Gastrocnemius medialis (tissue), 4 donors: Measurements from ENCODE around the gene RTL1. TPM values are rescaled to one million over a fixed set of nuclear protein-coding genes. Genes with fewer than 3 reads are reported as not detected.

Source experiments
- ATAC-seq, 2 donors: fragments of 150-250 bp; one replicate each; pipeline ENCODE4 v1.9.1; 2016
- DNase-seq, 2 donors: peaks; one replicate each; pipeline ENCODE4 v3.0.0-alpha.2; 2019
- H3K27ac ChIP-seq, 4 donors: fragments of 200-600 bp; sonication (generic); 1 replicate in 1 of 4; 2 replicates in 3 of 4; pipeline ENCODE4 v1.5.1; 2016 to 2018; ENCODE audit warnings: mild to moderate bottlenecking in 2 of 4, moderate library complexity in 1 of 4
- H3K27me3 ChIP-seq, 3 donors: fragments of 200-600 bp; sonication (generic) in 2 of 3; 1 replicate in 1 of 3; 2 replicates in 2 of 3; pipeline versions ENCODE4 v1.5.1 to v1.6.0; 2016 to 2019; ENCODE audit warnings: mild to moderate bottlenecking in 1 of 3, moderate library complexity in 1 of 3
- H3K36me3 ChIP-seq, 2 donors: fragments of 200-600 bp; sonication (generic) in 1 of 2; one replicate each; pipeline ENCODE4 v1.5.1; 2017 to 2018
- H3K4me1 ChIP-seq, 2 donors: fragments of 200-600 bp; sonication (generic) in 1 of 2; one replicate each; pipeline ENCODE4 v1.5.1; 2016 to 2017; ENCODE audit warnings: mild to moderate bottlenecking in 2 of 2
- H3K4me3 ChIP-seq, 4 donors: fragments of 200-600 bp; sonication (generic) in 3 of 4; 1 replicate in 1 of 4; 2 replicates in 3 of 4; pipeline ENCODE4 v1.5.1; 2016 to 2019; ENCODE audit warnings: mild to moderate bottlenecking in 2 of 4
- H3K9me3 ChIP-seq, 3 donors: fragments of 200-600 bp; sonication (generic) in 2 of 3; 1 replicate in 1 of 3; 2 replicates in 2 of 3; pipeline ENCODE4 v1.5.1; 2016 to 2019
- POLR2A ChIP-seq, 2 donors: fragments of 450-650 bp; IDR thresholded peaks; one replicate each; pipeline ENCODE4 v1.6.1; 2017; ENCODE audit warnings: antibody characterized with exemption in 2 of 2, mild to moderate bottlenecking in 2 of 2, moderate library complexity in 2 of 2
- in situ Hi-C, 4 donors: fragments of 200-750 bp; cut with MboI; loops; one replicate each; pipeline versions ENCODE4 v1.15.0 to v1.8.0; 2017; ENCODE audit warnings: low sequenced_read_pairs in 4 of 4
- intact Hi-C: fragments of 100-400 bp; cut with DNase I; formaldehyde crosslinking; loops from one replicate; pipeline ENCODE4 v1.15.1; 2023; ENCODE audit warnings: low total_unique reads
- total RNA-seq, 4 donors: library from RNA; depleted of rRNA; stranded (reverse); fragments of >200 nt; gene quantifications; one replicate each; pipeline versions ENCODE4 v1.1.0 to v1.2.3, GENCODE V29; 2016
- TF ChIP-seq, protein P1 (sequence below), 5 experiments: fragments of 450-650 bp in 3 of 5; fragments of 200-600 bp in 2 of 5; sonication (generic) in 2 of 5; IDR thresholded peaks in 4 of 5; conservative IDR thresholded peaks in 1 of 5; 1 replicate in 4 of 5; 2 replicates in 1 of 5; pipeline ENCODE4 v1.5.1; 2016 to 2019; ENCODE audit warnings: antibody characterized with exemption in 5 of 5, mild to moderate bottlenecking in 3 of 5, moderate library complexity in 3 of 5

RTL1 gene
- total RNA-seq, result not detected

DNA sequence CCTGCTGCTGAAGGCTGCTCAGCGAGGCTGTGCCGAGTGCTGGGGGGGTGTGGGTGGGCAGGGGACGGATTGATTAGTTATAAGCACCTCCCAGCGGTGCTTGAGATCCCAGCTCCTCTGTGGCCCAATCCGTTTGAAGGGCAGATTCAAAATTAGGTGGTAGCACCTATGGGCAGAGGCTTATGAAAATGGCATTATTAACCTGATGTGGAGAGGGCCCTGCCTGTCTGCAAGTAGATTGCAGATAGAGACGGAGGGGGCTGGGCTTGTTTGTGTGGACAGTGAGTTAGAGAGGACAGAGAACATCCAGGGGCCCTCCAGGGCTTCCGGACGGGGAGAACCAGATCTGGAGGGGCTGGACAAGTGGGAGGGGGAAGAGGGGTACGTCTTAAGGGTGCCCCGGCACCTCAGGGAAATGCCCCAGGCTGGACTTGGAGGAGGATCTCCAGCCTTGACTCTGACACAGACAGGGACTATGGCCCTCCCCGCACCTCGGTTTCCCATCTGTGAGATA is at the start of gene RTL1:
Gene RTL1, minus strand, starts transcription at position 51 of the 514 bp plus-strand sequence. CDS start 18,934 bp downstream, outside the sequence.
- Histone ChIP-seq H3K27me3 (peaks cover 0 to 19% (median 13%) of the 10 kb centered on the region in 3 donors), H3K4me1 (no peaks in the 10 kb centered on the region), H3K9me3 (no peaks in the 10 kb centered on the region), H3K36me3 (no peaks in the 10 kb centered on the region), H3K27ac (no peak within 1 kb of the TSS), H3K4me3 (no peak within 1 kb of the TSS)
- in situ Hi-C loops, result no loop called here
- intact Hi-C loops, result no loop called here
- ATAC-seq, result no peak
- TF ChIP-seq, protein P1, sequence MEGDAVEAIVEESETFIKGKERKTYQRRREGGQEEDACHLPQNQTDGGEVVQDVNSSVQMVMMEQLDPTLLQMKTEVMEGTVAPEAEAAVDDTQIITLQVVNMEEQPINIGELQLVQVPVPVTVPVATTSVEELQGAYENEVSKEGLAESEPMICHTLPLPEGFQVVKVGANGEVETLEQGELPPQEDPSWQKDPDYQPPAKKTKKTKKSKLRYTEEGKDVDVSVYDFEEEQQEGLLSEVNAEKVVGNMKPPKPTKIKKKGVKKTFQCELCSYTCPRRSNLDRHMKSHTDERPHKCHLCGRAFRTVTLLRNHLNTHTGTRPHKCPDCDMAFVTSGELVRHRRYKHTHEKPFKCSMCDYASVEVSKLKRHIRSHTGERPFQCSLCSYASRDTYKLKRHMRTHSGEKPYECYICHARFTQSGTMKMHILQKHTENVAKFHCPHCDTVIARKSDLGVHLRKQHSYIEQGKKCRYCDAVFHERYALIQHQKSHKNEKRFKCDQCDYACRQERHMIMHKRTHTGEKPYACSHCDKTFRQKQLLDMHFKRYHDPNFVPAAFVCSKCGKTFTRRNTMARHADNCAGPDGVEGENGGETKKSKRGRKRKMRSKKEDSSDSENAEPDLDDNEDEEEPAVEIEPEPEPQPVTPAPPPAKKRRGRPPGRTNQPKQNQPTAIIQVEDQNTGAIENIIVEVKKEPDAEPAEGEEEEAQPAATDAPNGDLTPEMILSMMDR (IDR thresholded peaks at IDR 0.05 in 4 of 5, conservative IDR thresholded peaks at IDR 0.05 in 1 of 5), result no peak
- TF ChIP-seq POLR2A (IDR thresholded peaks at IDR 0.05), result no peak
- DNase-seq, result no peak

GRCh38 chr14:100950024-100950423 is 46.5 kb upstream of the RTL1 start:
- ATAC-seq, result no peak
- TF ChIP-seq POLR2A (IDR thresholded peaks at IDR 0.05), result no peak
- Histone ChIP-seq H3K36me3 (no peaks in the 10 kb centered on the region), H3K4me3 (no peak overlapping the region), H3K4me1 (no peaks in the 10 kb centered on the region), H3K27me3 (no peaks in the 10 kb centered on the region), H3K9me3 (no peaks in the 10 kb centered on the region), H3K27ac (no peak overlapping the region)
- no peak for DNase-seq
- intact Hi-C loops (no loop called here), in situ Hi-C loops (no loop called here)

DNA sequence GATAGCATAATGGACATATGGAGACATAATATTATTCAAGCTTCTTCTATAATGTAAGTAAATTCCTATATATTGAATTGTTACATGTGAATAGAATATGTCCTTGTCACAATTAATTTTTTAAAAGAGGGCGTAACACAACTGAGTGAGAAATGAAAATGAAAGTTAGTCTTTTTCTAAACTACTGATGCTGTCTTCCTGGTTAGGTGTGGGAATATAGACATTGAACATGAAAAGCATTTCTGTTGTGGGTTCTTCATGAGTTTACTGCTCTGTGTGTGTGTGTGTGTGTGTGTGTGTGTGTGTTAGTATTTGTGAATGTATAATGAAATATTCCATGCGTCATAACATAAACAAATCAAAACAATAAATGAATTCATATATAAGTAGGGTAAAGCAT is 40.5 kb upstream of the RTL1 start:
- in situ Hi-C loops, result no loop called here
- H3K4me1 ChIP-seq, result no peaks in the 10 kb centered on the region
- no peaks in the 10 kb centered on the region for H3K27me3 ChIP-seq
- H3K9me3 ChIP-seq, result no peaks in the 10 kb centered on the region
- H3K27ac ChIP-seq, result no peak overlapping the region
- ATAC-seq, result no peak
- H3K4me3 ChIP-seq, result no peak overlapping the region
- TF ChIP-seq POLR2A (IDR thresholded peaks at IDR 0.05), result no peak
- TF ChIP-seq, protein P1 (IDR thresholded peaks at IDR 0.05 in 4 of 5, conservative IDR thresholded peaks at IDR 0.05 in 1 of 5), result no peak
- DNase-seq, result no peak
- intact Hi-C loops, result no loop called here
- no peaks in the 10 kb centered on the region for H3K36me3 ChIP-seq

- in situ Hi-C loops, result no loop called here
- DNase-seq (no peak), ATAC-seq (no peak)
- Histone ChIP-seq H3K4me1 (no peaks in the 10 kb centered on the region), H3K4me3 (no peak overlapping the region), H3K36me3 (no peaks in the 10 kb centered on the region), H3K9me3 (no peaks in the 10 kb centered on the region), H3K27ac (no peak overlapping the region), H3K27me3 (no peaks in the 10 kb centered on the region)
- intact Hi-C loops, result no loop called here
- no peak for TF ChIP-seq POLR2A (IDR thresholded peaks at IDR 0.05)
- TF ChIP-seq, protein P1 (IDR thresholded peaks at IDR 0.05 in 4 of 5, conservative IDR thresholded peaks at IDR 0.05 in 1 of 5), result no peak
These were observed 26.7 kb upstream of the RTL1 start for GRCh38 chr14:100930270-100930669.

DNA sequence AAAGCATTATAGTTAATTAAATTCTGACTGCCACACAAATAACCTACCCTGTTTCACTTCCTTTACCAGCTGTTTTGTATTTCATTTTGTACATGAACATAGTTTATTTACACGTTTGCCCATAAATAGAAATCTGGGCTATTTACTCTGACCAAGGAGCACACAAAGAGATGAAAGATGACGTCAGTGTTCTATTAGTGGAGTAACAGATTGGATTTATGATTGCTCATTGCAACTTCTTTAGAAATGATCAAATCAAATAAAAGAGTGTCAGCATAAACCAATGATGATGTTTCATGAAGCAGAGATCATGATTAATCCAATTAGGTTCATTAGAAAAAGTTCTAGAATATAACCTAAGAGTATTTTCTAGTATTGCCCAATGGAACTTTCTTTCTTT is 12.0 kb upstream of the RTL1 start:
- no peak overlapping the region for H3K27ac ChIP-seq
- no peak for DNase-seq
- in situ Hi-C loops, result no loop called here
- H3K4me3 ChIP-seq, result no peak overlapping the region
- H3K9me3 ChIP-seq, result no peaks in the 10 kb centered on the region
- H3K4me1 ChIP-seq, result no peaks in the 10 kb centered on the region
- intact Hi-C loops, result no loop called here
- TF ChIP-seq POLR2A (IDR thresholded peaks at IDR 0.05), result no peak
- TF ChIP-seq, protein P1 (IDR thresholded peaks at IDR 0.05 in 4 of 5, conservative IDR thresholded peaks at IDR 0.05 in 1 of 5), result no peak
- ATAC-seq, result no peak
- no peaks in the 10 kb centered on the region for H3K36me3 ChIP-seq
- H3K27me3 ChIP-seq, result no peaks in the 10 kb centered on the region
